Measurements from ENCODE around the gene PBRM1. TPM values are rescaled to one million over a fixed set of nuclear protein-coding genes. Genes with fewer than 3 reads are reported as not detected.
A peak's percentile ranks its signal among the peaks of the same experiment; 100 is the strongest.

The PBRM1 gene
- total RNA-seq, 1 donor, result 100 TPM

- peaks cover 3% of the 10 kb centered on the region for H3K4me1 ChIP-seq (ENCODE audit: insufficient read depth, low read length)
- H3K27me3 ChIP-seq (ENCODE audit: insufficient read depth, low read length), result no peaks in the 10 kb centered on the region
- H3K27ac ChIP-seq (ENCODE audit: low read depth, low read length), result no peak overlapping the region
- H3K4me2 ChIP-seq (ENCODE audit: insufficient read depth, low read length), result no peak overlapping the region
- H2AFZ ChIP-seq (ENCODE audit: low read length), result no peak overlapping the region
- H3K4me3 ChIP-seq (ENCODE audit: insufficient read depth, low read length), result no peak overlapping the region
- TF ChIP-seq CTCF (IDR thresholded peaks at IDR 0.05; ENCODE audit: extremely low read depth, low read depth, low read length), result no peak
- H3K79me2 ChIP-seq (ENCODE audit: insufficient read depth, low read length), result peaks cover 35% of the 10 kb centered on the region
- no peak for DNase-seq (ENCODE audit: insufficient read length, low spot score, missing footprints)
- H3K9me3 ChIP-seq (ENCODE audit: low read depth, low read length), result no peaks in the 10 kb centered on the region
- peaks cover 8% of the 10 kb centered on the region for H4K20me1 ChIP-seq (ENCODE audit: insufficient read depth, low read length)
- peaks cover 80% of the 10 kb centered on the region for H3K36me3 ChIP-seq (ENCODE audit: insufficient read depth, low read length)
Observed at GRCh38 chr3:52695798-52696671, 10.3 kb upstream of the PBRM1 start.

DNA sequence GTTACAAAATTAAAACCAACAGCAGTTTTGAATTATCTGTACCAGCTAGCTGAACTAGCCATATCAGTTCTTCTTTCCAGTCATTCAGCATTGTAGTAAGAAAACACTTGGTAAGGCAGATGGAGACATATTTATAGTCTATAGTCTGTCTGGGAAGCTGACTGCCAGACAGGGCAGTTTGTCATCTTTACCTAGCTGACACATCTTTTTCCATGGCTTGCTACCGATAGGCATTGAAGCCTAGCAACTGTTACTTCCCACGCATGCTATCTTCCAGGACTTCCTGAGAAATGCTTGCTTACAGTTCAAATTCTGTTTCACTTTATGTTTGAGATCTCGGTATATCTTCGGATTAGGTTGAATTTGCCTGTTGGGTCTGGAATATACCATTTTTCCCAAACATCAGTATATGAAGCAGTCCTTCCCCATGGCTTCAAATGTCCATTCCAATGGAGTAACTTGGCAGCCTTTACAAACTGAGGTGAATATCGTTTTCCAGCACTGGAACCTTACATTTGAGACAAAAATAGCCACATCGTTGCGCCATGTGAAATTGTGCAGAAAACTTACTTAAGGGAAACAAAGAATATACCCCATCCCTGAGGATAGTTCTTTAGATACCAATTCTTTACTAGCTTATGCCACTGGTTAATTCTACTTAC lies 8.9 kb upstream of the PBRM1 start:
- Histone ChIP-seq H3K9me3 (ENCODE audit: low read depth, low read length) (no peaks in the 10 kb centered on the region), H3K4me1 (ENCODE audit: insufficient read depth, low read length) (peaks cover 3% of the 10 kb centered on the region), H3K79me2 (ENCODE audit: insufficient read depth, low read length) (peaks cover 32% of the 10 kb centered on the region), H4K20me1 (ENCODE audit: insufficient read depth, low read length) (peaks cover 6% of the 10 kb centered on the region), H3K4me2 (ENCODE audit: insufficient read depth, low read length) (no peak overlapping the region), H3K36me3 (ENCODE audit: insufficient read depth, low read length) (peaks cover 87% of the 10 kb centered on the region), H3K4me3 (ENCODE audit: insufficient read depth, low read length) (no peak overlapping the region), H3K27ac (ENCODE audit: low read depth, low read length) (peak overlapping the region; percentile 4), H3K27me3 (ENCODE audit: insufficient read depth, low read length) (no peaks in the 10 kb centered on the region), H2AFZ (ENCODE audit: low read length) (no peak overlapping the region)
- DNase-seq (ENCODE audit: insufficient read length, low spot score, missing footprints), result no peak
- TF ChIP-seq CTCF (IDR thresholded peaks at IDR 0.05; ENCODE audit: extremely low read depth, low read depth, low read length), result no peak

- peaks cover 92% of the 10 kb centered on the region for H3K36me3 ChIP-seq (ENCODE audit: insufficient read depth, low read length)
- TF ChIP-seq CTCF (IDR thresholded peaks at IDR 0.05; ENCODE audit: extremely low read depth, low read depth, low read length), result no peak
- no peak for DNase-seq (ENCODE audit: insufficient read length, low spot score, missing footprints)
- no peak overlapping the region for H2AFZ ChIP-seq (ENCODE audit: low read length)
- no peaks in the 10 kb centered on the region for H3K27me3 ChIP-seq (ENCODE audit: insufficient read depth, low read length)
- no peak overlapping the region for H3K4me2 ChIP-seq (ENCODE audit: insufficient read depth, low read length)
- no peaks in the 10 kb centered on the region for H3K9me3 ChIP-seq (ENCODE audit: low read depth, low read length)
- H4K20me1 ChIP-seq (ENCODE audit: insufficient read depth, low read length), result peaks cover 6% of the 10 kb centered on the region
- H3K4me1 ChIP-seq (ENCODE audit: insufficient read depth, low read length), result peaks cover 3% of the 10 kb centered on the region
- H3K27ac ChIP-seq (ENCODE audit: low read depth, low read length), result no peak overlapping the region
- no peak overlapping the region for H3K4me3 ChIP-seq (ENCODE audit: insufficient read depth, low read length)
- H3K79me2 ChIP-seq (ENCODE audit: insufficient read depth, low read length), result peaks cover 36% of the 10 kb centered on the region
Observed at GRCh38 chr3:52693071-52693470, 7.4 kb upstream of the PBRM1 start.

DNA sequence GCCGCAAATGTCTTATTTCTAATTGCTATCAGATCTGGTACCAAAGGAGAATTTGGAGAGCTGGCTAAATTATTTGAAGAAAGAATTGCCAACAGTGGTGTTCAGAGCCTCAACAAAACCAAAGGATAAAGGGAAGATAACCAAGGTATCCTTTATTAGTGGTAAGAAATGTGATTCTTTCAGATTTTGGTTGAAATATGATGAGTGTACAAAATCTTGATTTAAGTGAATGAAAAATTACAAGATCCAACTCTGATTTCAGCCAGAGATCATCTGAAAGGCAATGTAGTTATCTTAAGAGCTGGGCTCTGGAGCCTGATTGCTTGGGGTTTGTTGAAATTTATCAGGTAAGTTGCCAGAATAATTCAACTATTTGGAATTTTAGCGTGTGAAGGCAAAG lies 4.8 kb upstream of the PBRM1 start:
- no peaks in the 10 kb centered on the region for H3K9me3 ChIP-seq (ENCODE audit: low read depth, low read length)
- H4K20me1 ChIP-seq (ENCODE audit: insufficient read depth, low read length), result peaks cover 14% of the 10 kb centered on the region
- no peak overlapping the region for H2AFZ ChIP-seq (ENCODE audit: low read length)
- H3K4me2 ChIP-seq (ENCODE audit: insufficient read depth, low read length), result no peak overlapping the region
- peaks cover 80% of the 10 kb centered on the region for H3K36me3 ChIP-seq (ENCODE audit: insufficient read depth, low read length)
- no peak overlapping the region for H3K4me3 ChIP-seq (ENCODE audit: insufficient read depth, low read length)
- no peak for TF ChIP-seq CTCF (IDR thresholded peaks at IDR 0.05; ENCODE audit: extremely low read depth, low read depth, low read length)
- peak overlapping the region; percentile 10 for H3K27ac ChIP-seq (ENCODE audit: low read depth, low read length)
- H3K79me2 ChIP-seq (ENCODE audit: insufficient read depth, low read length), result peaks cover 53% of the 10 kb centered on the region
- peaks cover 19% of the 10 kb centered on the region for H3K4me1 ChIP-seq (ENCODE audit: insufficient read depth, low read length)
- no peak for DNase-seq (ENCODE audit: insufficient read length, low spot score, missing footprints)
- no peaks in the 10 kb centered on the region for H3K27me3 ChIP-seq (ENCODE audit: insufficient read depth, low read length)

All from osteoblast (primary cell).